Right lobe of liver (tissue), 6 donors: ENCODE results near the gene TMEM266. TPM values are rescaled to one million over a fixed set of nuclear protein-coding genes. Genes with fewer than 3 reads are reported as not detected.

Experiments
- ATAC-seq, 4 donors: fragments of 200-7000 bp; cut with Tn5 transposase; one replicate each; pipeline ENCODE4 v1.9.1; 2020; ENCODE audit warnings: mild to moderate bottlenecking in 4 of 4, moderate library complexity in 4 of 4
- DNase-seq, 3 donors: peaks; one replicate each; pipeline ENCODE4 v3.0.0-alpha.2; 2020
- H3K27ac ChIP-seq, 3 donors: fragments of 200-600 bp; one replicate each; pipeline ENCODE4 v1.8.0; 2022
- H3K27me3 ChIP-seq, 2 donors: fragments of 200-600 bp; one replicate each; pipeline ENCODE4 v1.8.0; 2022
- H3K36me3 ChIP-seq, 4 donors: fragments of 200-600 bp; sonication (generic) in 1 of 4; one replicate each; pipeline versions ENCODE4 v1.5.1 to v1.8.0; 2017 to 2022; ENCODE audit warnings: control low read depth in 1 of 4
- H3K4me1 ChIP-seq, 4 donors: fragments of 200-600 bp; sonication (generic) in 1 of 4; one replicate each; pipeline versions ENCODE4 v1.5.1 to v1.8.0; 2017 to 2022; ENCODE audit warnings: control low read depth in 1 of 4
- H3K4me3 ChIP-seq, 3 donors: fragments of 200-600 bp; one replicate each; pipeline ENCODE4 v1.8.0; 2022
- H3K9me3 ChIP-seq, 4 donors: fragments of 200-600 bp; sonication (generic) in 1 of 4; one replicate each; pipeline versions ENCODE4 v1.5.1 to v1.8.0; 2017 to 2022; ENCODE audit warnings: control low read depth in 1 of 4
- CTCF ChIP-seq, 4 donors: fragments of 200-600 bp in 3 of 4; fragments of 450-650 bp in 1 of 4; IDR thresholded peaks; one replicate each; pipeline versions ENCODE4 v1.5.1 to v1.8.0; 2016 to 2022; ENCODE audit warnings: antibody characterized with exemption in 4 of 4, mild to moderate bottlenecking in 2 of 4
- POLR2A ChIP-seq: fragments of 450-650 bp; IDR thresholded peaks from one replicate; pipeline ENCODE4 v1.6.1; 2017; ENCODE audit warnings: antibody characterized with exemption, mild to moderate bottlenecking
- WGBS: methylation state at CpG from one replicate; pipeline ENCODE4 v1.1.6; 2018; ENCODE audit warnings: low coverage, low lambda C conversion rate; ENCODE audit not compliant: insufficient coverage; ENCODE audit errors: missing lambda C conversion rate; 5-methylcytosine and 5-hydroxymethylcytosine counted together
- intact Hi-C, 2 donors: fragments of 100-400 bp; cut with DNase I; formaldehyde crosslinking; loops; one replicate each; pipeline versions ENCODE4 v1.11.2 to v1.14.1; 2022
- total RNA-seq, 6 experiments: library from RNA; depleted of rRNA in 2 of 6; stranded (reverse); fragments of >200 nt in 2 of 6; fragmentation: NEBNext Ultra II Directional in 3 of 6; extraction: Animal tissue kit (Norgen Biotek cat#: 25700) in 3 of 6; gene quantifications; one replicate each; pipeline versions ENCODE4 v1.1.0 to v1.2.4, GENCODE V29; 2016 to 2023
- donor health status: DM: no; HTN: yes; CAD: no.
- donor health status: DM: no; HTN: no; CAD: no.
- donor health status: DM: no; HTN: no; CAD: no.
- donor health status: DM: no; HTN: yes; CAD: no.
- donor health status: DM: no; HTN: yes; CAD: no.

The TMEM266 gene
- total RNA-seq, 6 experiments from 2014 or later: 0.12 to 0.19 TPM; not detected in 4

- peaks cover 0 to 5% (median 0%) of the 10 kb centered on the region in 4 donors for H3K4me1 ChIP-seq
- 62% methylated on average over 9 of the region's 9 CpGs for WGBS
- H3K27me3 ChIP-seq: no peaks in the 10 kb centered on the region
Observed at GRCh38 chr15:76117181-76117580, 57.4 kb downstream of the TMEM266 start.

GRCh38 chr15:76118767-76119166 is 59.0 kb downstream of the TMEM266 start:
- WGBS: 82% methylated on average over 4 of the region's 6 CpGs
- H3K27me3 ChIP-seq: no peaks in the 10 kb centered on the region
- intact Hi-C loops: no loop called here
- H3K27ac ChIP-seq: no peak overlapping the region
- DNase-seq: no peak
- ATAC-seq: no peak
- TF ChIP-seq POLR2A (no peak), CTCF (IDR thresholded peaks at IDR 0.05) (no peak)
- H3K4me3 ChIP-seq: no peak overlapping the region
- H3K9me3 ChIP-seq: no peaks in the 10 kb centered on the region
- H3K36me3 ChIP-seq: no peaks in the 10 kb centered on the region
- peaks cover 0 to 6% (median 0%) of the 10 kb centered on the region in 4 donors for H3K4me1 ChIP-seq

More at GRCh38 chr15:76117181-76117580, 57.4 kb downstream of the TMEM266 start:
- intact Hi-C loops: no loop called here
- TF ChIP-seq POLR2A: no peak
- Histone ChIP-seq H3K9me3 (no peaks in the 10 kb centered on the region), H3K27ac (no peak overlapping the region), H3K36me3 (no peaks in the 10 kb centered on the region), H3K4me3 (no peak overlapping the region)
- DNase-seq (no peak), ATAC-seq (no peak)

DNA sequence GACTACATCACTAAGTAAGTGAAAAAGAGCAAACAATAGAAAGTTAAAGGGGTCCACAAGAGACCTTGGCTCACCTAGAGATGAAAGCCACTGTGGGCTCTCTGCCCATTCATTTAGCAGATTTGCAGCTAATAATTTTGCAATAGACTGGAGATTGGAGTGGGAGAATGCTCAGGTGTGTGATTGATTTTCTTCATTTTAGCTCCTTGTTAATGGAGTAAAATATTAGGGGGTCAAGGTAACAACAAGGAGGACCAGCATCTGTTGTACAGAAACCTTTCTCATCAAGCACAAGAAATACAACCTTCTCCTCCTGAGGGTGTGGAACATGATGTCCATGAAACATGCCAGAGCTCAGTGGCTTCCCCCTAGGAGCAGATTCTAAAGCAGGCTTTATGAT is 63.2 kb downstream of the TMEM266 start:
- H3K4me3 ChIP-seq: no peak overlapping the region
- intact Hi-C loops: no loop called here
- no peak for ATAC-seq
- H3K27ac ChIP-seq: no peak overlapping the region
- H3K27me3 ChIP-seq: no peaks in the 10 kb centered on the region
- no peaks in the 10 kb centered on the region for H3K9me3 ChIP-seq
- no peak for DNase-seq
- H3K36me3 ChIP-seq: no peaks in the 10 kb centered on the region
- TF ChIP-seq CTCF (IDR thresholded peaks at IDR 0.05) (no peak), POLR2A (no peak)
- peaks cover 0 to 6% (median 0%) of the 10 kb centered on the region in 4 donors for H3K4me1 ChIP-seq

DNA sequence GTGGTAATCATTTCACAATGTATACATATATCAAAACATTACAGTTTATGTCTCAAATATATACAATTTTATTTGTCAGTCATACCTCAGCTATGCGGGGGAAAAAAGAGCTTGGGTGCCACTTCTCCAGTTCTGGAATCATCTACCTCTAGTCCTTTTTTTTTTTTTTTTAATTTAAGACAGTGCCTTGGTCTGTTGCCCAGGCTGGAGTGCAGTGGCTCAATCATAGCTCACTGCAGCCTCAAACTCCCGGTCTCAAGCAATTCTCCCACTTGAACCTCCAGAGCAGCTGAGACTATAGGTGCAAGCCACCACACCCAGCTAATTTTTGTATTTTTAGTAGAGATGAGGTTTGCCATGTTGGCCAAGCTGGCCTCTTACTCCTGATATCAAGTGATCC is 67.4 kb downstream of the TMEM266 start:
- no peaks in the 10 kb centered on the region for H3K27me3 ChIP-seq
- WGBS: 94% methylated on average over 2 of the region's 2 CpGs
- ATAC-seq (no peak), DNase-seq (no peak)
- H3K4me1 ChIP-seq: peaks cover 0 to 2% (median 0%) of the 10 kb centered on the region in 4 donors
- no peaks in the 10 kb centered on the region for H3K36me3 ChIP-seq
- H3K4me3 ChIP-seq: no peak overlapping the region
- no peaks in the 10 kb centered on the region for H3K9me3 ChIP-seq
- intact Hi-C loops: no loop called here
- no peak overlapping the region for H3K27ac ChIP-seq
- TF ChIP-seq CTCF (IDR thresholded peaks at IDR 0.05) (no peak), POLR2A (no peak)

DNA sequence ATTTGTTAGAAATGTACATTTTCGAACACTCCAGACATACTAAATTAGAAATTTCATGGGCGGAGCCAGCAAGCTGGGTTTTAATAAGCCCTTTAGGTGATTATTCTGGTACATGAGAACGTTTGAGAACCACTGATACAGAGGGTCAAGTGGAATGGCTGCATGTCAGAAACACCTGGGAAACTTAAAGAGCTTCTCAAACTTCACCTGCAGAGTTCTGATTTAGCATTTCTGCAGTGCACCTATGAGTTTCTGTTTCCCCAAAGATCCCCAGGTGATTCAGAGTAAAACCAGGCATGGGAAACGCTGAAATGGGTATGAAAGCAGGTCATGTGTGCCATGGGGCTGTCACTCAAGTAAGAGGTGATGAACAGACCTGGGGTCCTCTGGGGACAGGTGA is 68.1 kb downstream of the TMEM266 start:
- TF ChIP-seq POLR2A: no peak
- TF ChIP-seq CTCF (IDR thresholded peaks at IDR 0.05): no peak
- no peak overlapping the region for H3K4me3 ChIP-seq
- no peak for DNase-seq
- WGBS: 56% methylated on average over 4 of the region's 4 CpGs
- H3K4me1 ChIP-seq: no peaks in the 10 kb centered on the region
- H3K36me3 ChIP-seq: no peaks in the 10 kb centered on the region
- H3K27me3 ChIP-seq: no peaks in the 10 kb centered on the region
- no peak for ATAC-seq
- no peaks in the 10 kb centered on the region for H3K9me3 ChIP-seq
- H3K27ac ChIP-seq: no peak overlapping the region
- intact Hi-C loops: no loop called here
